ENCODE measurements around the gene AGBL1.
"Not testable (repeated sequence)": the region's sequence is repeated elsewhere in the genome, so short reads cannot be mapped to it uniquely, and the experiment has no call there.

The AGBL1 gene

DNA sequence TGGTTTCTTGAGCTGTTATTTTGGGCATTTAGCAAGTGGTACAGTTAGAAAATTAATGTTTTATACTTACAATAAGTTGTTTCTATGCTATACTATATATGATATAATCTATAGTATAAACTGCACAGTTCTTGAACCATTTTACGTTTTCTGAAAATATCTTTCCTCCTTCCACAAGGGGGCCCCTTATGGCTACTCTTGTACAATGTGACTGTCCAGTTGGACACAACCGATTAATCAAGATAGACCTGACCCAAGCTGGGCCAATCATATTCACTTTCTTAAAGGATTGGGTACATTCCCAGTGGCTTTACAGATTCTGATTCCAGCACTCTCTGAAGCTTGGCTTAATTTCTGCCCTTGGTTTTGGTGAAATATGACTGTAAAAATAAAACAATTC lies 953.4 kb downstream of the AGBL1 start (continued):
- TF ChIP-seq, protein P1, sequence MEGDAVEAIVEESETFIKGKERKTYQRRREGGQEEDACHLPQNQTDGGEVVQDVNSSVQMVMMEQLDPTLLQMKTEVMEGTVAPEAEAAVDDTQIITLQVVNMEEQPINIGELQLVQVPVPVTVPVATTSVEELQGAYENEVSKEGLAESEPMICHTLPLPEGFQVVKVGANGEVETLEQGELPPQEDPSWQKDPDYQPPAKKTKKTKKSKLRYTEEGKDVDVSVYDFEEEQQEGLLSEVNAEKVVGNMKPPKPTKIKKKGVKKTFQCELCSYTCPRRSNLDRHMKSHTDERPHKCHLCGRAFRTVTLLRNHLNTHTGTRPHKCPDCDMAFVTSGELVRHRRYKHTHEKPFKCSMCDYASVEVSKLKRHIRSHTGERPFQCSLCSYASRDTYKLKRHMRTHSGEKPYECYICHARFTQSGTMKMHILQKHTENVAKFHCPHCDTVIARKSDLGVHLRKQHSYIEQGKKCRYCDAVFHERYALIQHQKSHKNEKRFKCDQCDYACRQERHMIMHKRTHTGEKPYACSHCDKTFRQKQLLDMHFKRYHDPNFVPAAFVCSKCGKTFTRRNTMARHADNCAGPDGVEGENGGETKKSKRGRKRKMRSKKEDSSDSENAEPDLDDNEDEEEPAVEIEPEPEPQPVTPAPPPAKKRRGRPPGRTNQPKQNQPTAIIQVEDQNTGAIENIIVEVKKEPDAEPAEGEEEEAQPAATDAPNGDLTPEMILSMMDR (tag by site-specific recombination; IDR thresholded peaks at IDR 0.05), result no peak
- no peak for TF ChIP-seq ZNF416 (tag by site-specific recombination; IDR thresholded peaks at IDR 0.05)
- TF ChIP-seq, protein P2, sequence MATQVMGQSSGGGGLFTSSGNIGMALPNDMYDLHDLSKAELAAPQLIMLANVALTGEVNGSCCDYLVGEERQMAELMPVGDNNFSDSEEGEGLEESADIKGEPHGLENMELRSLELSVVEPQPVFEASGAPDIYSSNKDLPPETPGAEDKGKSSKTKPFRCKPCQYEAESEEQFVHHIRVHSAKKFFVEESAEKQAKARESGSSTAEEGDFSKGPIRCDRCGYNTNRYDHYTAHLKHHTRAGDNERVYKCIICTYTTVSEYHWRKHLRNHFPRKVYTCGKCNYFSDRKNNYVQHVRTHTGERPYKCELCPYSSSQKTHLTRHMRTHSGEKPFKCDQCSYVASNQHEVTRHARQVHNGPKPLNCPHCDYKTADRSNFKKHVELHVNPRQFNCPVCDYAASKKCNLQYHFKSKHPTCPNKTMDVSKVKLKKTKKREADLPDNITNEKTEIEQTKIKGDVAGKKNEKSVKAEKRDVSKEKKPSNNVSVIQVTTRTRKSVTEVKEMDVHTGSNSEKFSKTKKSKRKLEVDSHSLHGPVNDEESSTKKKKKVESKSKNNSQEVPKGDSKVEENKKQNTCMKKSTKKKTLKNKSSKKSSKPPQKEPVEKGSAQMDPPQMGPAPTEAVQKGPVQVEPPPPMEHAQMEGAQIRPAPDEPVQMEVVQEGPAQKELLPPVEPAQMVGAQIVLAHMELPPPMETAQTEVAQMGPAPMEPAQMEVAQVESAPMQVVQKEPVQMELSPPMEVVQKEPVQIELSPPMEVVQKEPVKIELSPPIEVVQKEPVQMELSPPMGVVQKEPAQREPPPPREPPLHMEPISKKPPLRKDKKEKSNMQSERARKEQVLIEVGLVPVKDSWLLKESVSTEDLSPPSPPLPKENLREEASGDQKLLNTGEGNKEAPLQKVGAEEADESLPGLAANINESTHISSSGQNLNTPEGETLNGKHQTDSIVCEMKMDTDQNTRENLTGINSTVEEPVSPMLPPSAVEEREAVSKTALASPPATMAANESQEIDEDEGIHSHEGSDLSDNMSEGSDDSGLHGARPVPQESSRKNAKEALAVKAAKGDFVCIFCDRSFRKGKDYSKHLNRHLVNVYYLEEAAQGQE (tag by site-specific recombination; IDR thresholded peaks at IDR 0.05), result no peak
- TF ChIP-seq, protein P3, sequence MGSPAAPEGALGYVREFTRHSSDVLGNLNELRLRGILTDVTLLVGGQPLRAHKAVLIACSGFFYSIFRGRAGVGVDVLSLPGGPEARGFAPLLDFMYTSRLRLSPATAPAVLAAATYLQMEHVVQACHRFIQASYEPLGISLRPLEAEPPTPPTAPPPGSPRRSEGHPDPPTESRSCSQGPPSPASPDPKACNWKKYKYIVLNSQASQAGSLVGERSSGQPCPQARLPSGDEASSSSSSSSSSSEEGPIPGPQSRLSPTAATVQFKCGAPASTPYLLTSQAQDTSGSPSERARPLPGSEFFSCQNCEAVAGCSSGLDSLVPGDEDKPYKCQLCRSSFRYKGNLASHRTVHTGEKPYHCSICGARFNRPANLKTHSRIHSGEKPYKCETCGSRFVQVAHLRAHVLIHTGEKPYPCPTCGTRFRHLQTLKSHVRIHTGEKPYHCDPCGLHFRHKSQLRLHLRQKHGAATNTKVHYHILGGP (tag by site-specific recombination; IDR thresholded peaks at IDR 0.05), result no peak
- TF ChIP-seq ZNF48 (tag by site-specific recombination; IDR thresholded peaks at IDR 0.05), result no peak
- no peak for TF ChIP-seq EGR2 (tag by site-specific recombination; IDR thresholded peaks at IDR 0.05; ENCODE audit: low read depth)
- no peak for TF ChIP-seq ZNF114 (tag by site-specific recombination; IDR thresholded peaks at IDR 0.05)

DNA sequence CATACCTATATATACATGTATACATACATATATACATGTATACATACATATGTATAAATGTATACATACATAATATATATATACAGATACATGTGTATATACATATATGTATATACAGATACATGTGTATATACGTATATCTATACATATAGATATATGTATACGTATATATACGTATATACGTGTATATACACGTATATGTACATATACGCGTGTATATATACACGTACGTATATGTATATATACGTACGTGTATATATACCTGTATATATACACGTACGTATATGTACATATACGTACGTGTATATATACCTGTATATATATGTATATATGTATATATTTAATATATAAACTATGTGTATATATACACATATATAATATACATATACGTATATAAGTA lies 955.2 kb downstream of the AGBL1 start:
- no peaks in the 10 kb centered on the region for H3K9me3 ChIP-seq (ENCODE audit: control insufficient read depth, insufficient read depth, low read depth, low read length)
- TF ChIP-seq ZSCAN16 (tag by site-specific recombination; IDR thresholded peaks at IDR 0.05), result no peak
- H3K4me1 ChIP-seq (ENCODE audit: control insufficient read depth, insufficient read depth, low read length), result 0 out of 2 replicates have a peak, but pooled peaks cover 4% of the 10 kb centered on the region
- H3K27ac ChIP-seq (ENCODE audit: extremely low read depth, low read depth, low read length), result no peak overlapping the region
- no peaks in the 10 kb centered on the region for H3K36me3 ChIP-seq (ENCODE audit: control insufficient read depth in 2 of 2, insufficient read depth in 1 of 2, low read length in 2 of 2)
- no peak overlapping the region for H3K4me3 ChIP-seq (ENCODE audit: low read depth, low read length)
- POLR2A ChIA-PET, result no interaction called here
- CTCF ChIA-PET, result no interaction called here

DNA sequence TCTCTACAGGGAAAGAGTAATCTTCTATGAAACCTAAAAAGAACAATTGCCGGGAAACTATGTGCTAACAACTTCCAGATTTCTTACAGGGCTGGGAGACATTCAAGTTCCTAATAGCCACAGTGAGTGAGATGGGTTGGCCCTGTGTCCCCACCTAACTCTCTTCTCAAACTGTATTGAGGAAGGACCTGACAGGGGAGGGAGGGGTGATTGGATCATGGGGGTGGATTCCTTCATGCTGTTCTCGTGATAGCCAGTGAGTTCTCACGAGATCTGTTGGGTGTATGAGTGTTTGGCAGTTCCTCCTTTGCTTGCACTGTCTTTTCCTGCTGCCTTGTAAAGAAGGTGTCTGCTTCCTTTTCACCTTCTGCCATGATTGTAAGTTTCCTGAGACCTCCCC lies 958.7 kb downstream of the AGBL1 start:
- Histone ChIP-seq H3K27ac (ENCODE audit: extremely low read depth, low read depth, low read length) (no peak overlapping the region), H3K4me3 (ENCODE audit: low read depth, low read length) (no peak overlapping the region), H3K9me3 (ENCODE audit: control insufficient read depth, insufficient read depth, low read depth, low read length) (no peaks in the 10 kb centered on the region), H3K4me1 (ENCODE audit: control insufficient read depth, insufficient read depth, low read length) (0 out of 2 replicates have a peak, but pooled peaks cover 4% of the 10 kb centered on the region), H3K36me3 (ENCODE audit: control insufficient read depth in 2 of 2, insufficient read depth in 1 of 2, low read length in 2 of 2) (no peaks in the 10 kb centered on the region)
- ChIA-PET CTCF (no interaction called here), POLR2A (no interaction called here)
- TF ChIP-seq, protein P4, sequence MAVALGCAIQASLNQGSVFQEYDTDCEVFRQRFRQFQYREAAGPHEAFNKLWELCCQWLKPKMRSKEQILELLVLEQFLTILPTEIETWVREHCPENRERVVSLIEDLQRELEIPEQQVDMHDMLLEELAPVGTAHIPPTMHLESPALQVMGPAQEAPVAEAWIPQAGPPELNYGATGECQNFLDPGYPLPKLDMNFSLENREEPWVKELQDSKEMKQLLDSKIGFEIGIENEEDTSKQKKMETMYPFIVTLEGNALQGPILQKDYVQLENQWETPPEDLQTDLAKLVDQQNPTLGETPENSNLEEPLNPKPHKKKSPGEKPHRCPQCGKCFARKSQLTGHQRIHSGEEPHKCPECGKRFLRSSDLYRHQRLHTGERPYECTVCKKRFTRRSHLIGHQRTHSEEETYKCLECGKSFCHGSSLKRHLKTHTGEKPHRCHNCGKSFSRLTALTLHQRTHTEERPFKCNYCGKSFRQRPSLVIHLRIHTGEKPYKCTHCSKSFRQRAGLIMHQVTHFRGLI (tag by site-specific recombination; IDR thresholded peaks at IDR 0.05), result no peak
- TF ChIP-seq GLI4 (tag by site-specific recombination; IDR thresholded peaks at IDR 0.05), result no peak
- no peak for TF ChIP-seq ZNF571 (tag by site-specific recombination; IDR thresholded peaks at IDR 0.05)
- TF ChIP-seq, protein P5, sequence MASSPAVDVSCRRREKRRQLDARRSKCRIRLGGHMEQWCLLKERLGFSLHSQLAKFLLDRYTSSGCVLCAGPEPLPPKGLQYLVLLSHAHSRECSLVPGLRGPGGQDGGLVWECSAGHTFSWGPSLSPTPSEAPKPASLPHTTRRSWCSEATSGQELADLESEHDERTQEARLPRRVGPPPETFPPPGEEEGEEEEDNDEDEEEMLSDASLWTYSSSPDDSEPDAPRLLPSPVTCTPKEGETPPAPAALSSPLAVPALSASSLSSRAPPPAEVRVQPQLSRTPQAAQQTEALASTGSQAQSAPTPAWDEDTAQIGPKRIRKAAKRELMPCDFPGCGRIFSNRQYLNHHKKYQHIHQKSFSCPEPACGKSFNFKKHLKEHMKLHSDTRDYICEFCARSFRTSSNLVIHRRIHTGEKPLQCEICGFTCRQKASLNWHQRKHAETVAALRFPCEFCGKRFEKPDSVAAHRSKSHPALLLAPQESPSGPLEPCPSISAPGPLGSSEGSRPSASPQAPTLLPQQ (tag by site-specific recombination; IDR thresholded peaks at IDR 0.05), result no peak

DNA sequence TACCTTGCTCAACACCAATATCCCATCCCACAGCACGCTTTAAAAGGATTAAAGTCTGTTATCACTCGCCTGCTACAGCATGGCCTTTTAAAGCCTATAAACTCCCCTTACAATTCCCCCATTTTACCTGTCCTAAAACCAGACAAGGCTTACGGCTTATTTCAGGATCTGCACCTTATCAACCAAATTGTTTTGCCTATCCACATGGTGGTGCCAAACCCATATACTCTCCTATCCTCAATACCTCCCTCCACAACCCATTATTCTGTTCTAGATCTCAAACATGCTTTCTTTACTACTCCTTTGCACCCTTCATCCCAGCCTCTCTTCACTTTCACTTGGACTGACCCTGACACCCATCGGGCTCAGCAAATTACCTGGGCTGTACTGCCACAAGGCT lies 962.9 kb downstream of the AGBL1 start:
- H3K4me1 ChIP-seq (ENCODE audit: control insufficient read depth, insufficient read depth, low read length); H3K36me3 ChIP-seq (ENCODE audit: control insufficient read depth in 2 of 2, insufficient read depth in 1 of 2, low read length in 2 of 2); CTCF ChIA-PET; POLR2A ChIA-PET; H3K27ac ChIP-seq (ENCODE audit: extremely low read depth, low read depth, low read length); H3K9me3 ChIP-seq (ENCODE audit: control insufficient read depth, insufficient read depth, low read depth, low read length); H3K4me3 ChIP-seq (ENCODE audit: low read depth, low read length): not testable (repeated sequence)
